Tibial artery (tissue), 4 donors: Measurements from ENCODE around the gene PRPH2.

Experiments used
- DNase-seq, 2 donors: peaks; one replicate each; pipeline ENCODE4 v3.0.0-alpha.2; 2019
- H3K27ac ChIP-seq, 2 donors: fragments of 200-600 bp; sonication (generic) in 1 of 2; 1 replicate in 1 of 2; 2 replicates in 1 of 2; pipeline ENCODE4 v1.5.1; 2018 to 2019; ENCODE audit warnings: mild to moderate bottlenecking in 1 of 2
- H3K27me3 ChIP-seq, 2 donors: fragments of 200-600 bp; sonication (generic) in 1 of 2; one replicate each; pipeline versions ENCODE4 v1.5.1 to v1.6.0; 2016 to 2019
- H3K36me3 ChIP-seq, 3 donors: fragments of 200-600 bp; sonication (generic) in 2 of 3; one replicate each; pipeline ENCODE4 v1.5.1; 2016 to 2019; ENCODE audit warnings: mild to moderate bottlenecking in 2 of 3
- H3K4me1 ChIP-seq, 4 donors: fragments of 200-600 bp; sonication (generic) in 2 of 4; 1 replicate in 3 of 4; 2 replicates in 1 of 4; pipeline ENCODE4 v1.5.1; 2016 to 2019
- H3K4me3 ChIP-seq, 2 donors: fragments of 200-600 bp; sonication (generic) in 1 of 2; 1 replicate in 1 of 2; 2 replicates in 1 of 2; pipeline ENCODE4 v1.5.1; 2018 to 2019; ENCODE audit warnings: mild to moderate bottlenecking in 2 of 2
- H3K9me3 ChIP-seq, 3 donors: fragments of 200-600 bp; sonication (generic) in 1 of 3; one replicate each; pipeline ENCODE4 v1.5.1; 2016 to 2019
- intact Hi-C: fragments of 100-400 bp; cut with DNase I; formaldehyde crosslinking; loops from one replicate; pipeline ENCODE4 v1.15.0; 2023; ENCODE audit warnings: low total_unique reads
- TF ChIP-seq, protein P1 (sequence below), 2 experiments: fragments of 200-600 bp in 1 of 2; fragments of 450-650 bp in 1 of 2; IDR thresholded peaks; one replicate each; pipeline ENCODE4 v1.5.1; 2017 to 2019; ENCODE audit warnings: antibody characterized with exemption in 2 of 2, mild to moderate bottlenecking in 1 of 2, moderate library complexity in 1 of 2

PRPH2 gene, protein sequence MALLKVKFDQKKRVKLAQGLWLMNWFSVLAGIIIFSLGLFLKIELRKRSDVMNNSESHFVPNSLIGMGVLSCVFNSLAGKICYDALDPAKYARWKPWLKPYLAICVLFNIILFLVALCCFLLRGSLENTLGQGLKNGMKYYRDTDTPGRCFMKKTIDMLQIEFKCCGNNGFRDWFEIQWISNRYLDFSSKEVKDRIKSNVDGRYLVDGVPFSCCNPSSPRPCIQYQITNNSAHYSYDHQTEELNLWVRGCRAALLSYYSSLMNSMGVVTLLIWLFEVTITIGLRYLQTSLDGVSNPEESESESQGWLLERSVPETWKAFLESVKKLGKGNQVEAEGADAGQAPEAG

DNA sequence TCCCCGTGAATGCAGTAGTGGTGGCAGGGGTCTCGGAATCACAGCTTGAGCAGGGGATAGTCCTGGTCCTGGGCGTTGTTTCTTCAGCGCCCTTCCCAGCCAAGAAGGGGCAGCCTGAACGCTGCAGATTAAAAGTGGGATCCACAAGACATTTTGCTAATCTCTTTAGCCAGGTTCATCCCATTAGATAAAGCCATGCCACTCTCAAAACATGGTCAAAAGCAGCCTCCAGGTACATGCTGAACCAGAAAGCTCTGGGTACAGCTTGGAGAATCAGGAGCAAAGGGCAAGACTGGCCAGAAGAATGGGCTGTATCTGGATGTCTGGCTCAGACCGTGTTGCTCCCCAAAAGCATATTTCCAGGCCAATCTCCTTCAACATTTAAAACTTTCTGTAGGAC lies at the start of gene PRPH2:
Gene PRPH2, minus strand, starts transcription at position 101 of the 400 bp plus-strand sequence. CDS start 263 bp downstream, outside the sequence.
- no peaks in the 10 kb centered on the region for H3K9me3 ChIP-seq
- H3K27me3 ChIP-seq: no peaks in the 10 kb centered on the region
- intact Hi-C loops: no loop called here
- H3K4me3 ChIP-seq: no peak within 1 kb of the TSS
- no peak for DNase-seq
- H3K4me1 ChIP-seq: peaks cover 0 to 15% (median 4%) of the 10 kb centered on the region in 4 donors
- H3K27ac ChIP-seq: no peak within 1 kb of the TSS
- H3K36me3 ChIP-seq: no peaks in the 10 kb centered on the region
- TF ChIP-seq, protein P1, sequence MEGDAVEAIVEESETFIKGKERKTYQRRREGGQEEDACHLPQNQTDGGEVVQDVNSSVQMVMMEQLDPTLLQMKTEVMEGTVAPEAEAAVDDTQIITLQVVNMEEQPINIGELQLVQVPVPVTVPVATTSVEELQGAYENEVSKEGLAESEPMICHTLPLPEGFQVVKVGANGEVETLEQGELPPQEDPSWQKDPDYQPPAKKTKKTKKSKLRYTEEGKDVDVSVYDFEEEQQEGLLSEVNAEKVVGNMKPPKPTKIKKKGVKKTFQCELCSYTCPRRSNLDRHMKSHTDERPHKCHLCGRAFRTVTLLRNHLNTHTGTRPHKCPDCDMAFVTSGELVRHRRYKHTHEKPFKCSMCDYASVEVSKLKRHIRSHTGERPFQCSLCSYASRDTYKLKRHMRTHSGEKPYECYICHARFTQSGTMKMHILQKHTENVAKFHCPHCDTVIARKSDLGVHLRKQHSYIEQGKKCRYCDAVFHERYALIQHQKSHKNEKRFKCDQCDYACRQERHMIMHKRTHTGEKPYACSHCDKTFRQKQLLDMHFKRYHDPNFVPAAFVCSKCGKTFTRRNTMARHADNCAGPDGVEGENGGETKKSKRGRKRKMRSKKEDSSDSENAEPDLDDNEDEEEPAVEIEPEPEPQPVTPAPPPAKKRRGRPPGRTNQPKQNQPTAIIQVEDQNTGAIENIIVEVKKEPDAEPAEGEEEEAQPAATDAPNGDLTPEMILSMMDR (IDR thresholded peaks at IDR 0.05): no peak

DNA sequence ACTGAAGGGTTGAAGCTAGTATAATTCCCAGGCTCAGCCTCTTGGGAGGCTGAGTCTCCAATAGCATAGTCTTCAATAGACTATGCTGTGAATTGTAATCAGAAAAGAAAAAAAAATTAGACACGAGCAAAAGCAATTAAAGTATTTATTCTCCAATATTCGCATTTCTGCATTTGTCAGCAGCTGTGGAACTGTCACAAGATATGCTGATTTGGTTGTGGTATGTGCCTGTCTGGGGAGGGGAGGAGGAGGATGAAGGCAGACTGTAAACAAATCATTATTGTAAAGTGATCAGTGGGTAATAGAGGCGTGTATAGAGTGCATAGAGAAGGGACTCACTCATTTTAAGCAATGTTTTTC lies 49.3 kb upstream of the PRPH2 start:
- Histone ChIP-seq H3K36me3 (no peaks in the 10 kb centered on the region), H3K4me3 (no peak overlapping the region), H3K9me3 (no peaks in the 10 kb centered on the region), H3K27me3 (no peaks in the 10 kb centered on the region), H3K4me1 (peaks cover 0 to 4% (median 0%) of the 10 kb centered on the region in 4 donors), H3K27ac (no peak overlapping the region)
- DNase-seq: no peak
- intact Hi-C loops: no loop called here
- TF ChIP-seq, protein P1 (IDR thresholded peaks at IDR 0.05): no peak

DNA sequence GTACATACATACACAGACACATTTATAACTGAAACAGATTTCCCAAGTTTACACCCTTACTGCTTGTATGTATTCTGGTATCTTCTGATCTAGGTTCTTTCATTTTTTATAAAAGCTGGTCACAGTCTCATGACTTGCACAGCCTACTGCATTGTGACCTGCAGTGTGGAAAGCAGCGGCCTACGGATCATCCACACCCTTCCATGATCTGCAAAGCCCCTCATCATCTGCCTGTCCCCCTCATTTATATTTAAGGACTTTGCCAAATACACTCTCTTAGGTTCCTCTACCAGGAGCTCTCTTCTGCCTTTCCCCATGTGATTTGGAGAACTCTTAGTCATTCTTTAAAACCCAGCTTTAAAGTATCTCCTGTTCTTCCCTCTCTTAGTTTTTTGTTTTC lies 47.4 kb upstream of the PRPH2 start:
- H3K27ac ChIP-seq: no peak overlapping the region
- DNase-seq: no peak
- no peaks in the 10 kb centered on the region for H3K27me3 ChIP-seq
- H3K4me1 ChIP-seq: peaks cover 0 to 4% (median 1%) of the 10 kb centered on the region in 4 donors
- H3K4me3 ChIP-seq: no peak overlapping the region
- H3K9me3 ChIP-seq: no peaks in the 10 kb centered on the region
- TF ChIP-seq, protein P1 (IDR thresholded peaks at IDR 0.05): no peak
- H3K36me3 ChIP-seq: peaks cover 0 to 7% (median 0%) of the 10 kb centered on the region in 3 donors
- intact Hi-C loops: no loop called here

DNA sequence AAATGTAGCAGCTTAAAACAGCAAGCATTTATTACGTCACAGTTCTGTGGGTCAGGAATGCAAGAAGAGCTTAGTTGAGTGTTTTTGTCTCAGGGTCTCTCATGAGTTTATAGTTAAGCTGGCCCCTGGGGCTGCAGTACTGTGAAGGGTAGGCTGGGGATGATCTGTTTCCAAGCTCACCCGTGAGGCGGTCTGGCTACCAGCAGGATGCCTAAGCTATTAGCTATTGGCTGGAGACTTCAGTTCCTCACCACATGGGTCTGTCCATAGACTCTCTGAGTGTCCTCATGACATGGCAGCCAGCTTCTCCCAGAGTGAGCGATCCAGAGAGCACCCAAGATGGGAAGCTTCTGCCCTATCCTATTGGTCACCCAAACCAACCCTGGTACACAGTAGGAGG lies 46.7 kb upstream of the PRPH2 start:
- intact Hi-C loops: no loop called here
- Histone ChIP-seq H3K4me1 (peaks cover 0 to 4% (median 1%) of the 10 kb centered on the region in 4 donors), H3K9me3 (no peaks in the 10 kb centered on the region), H3K36me3 (peaks cover 0 to 7% (median 0%) of the 10 kb centered on the region in 3 donors), H3K27ac (no peak overlapping the region), H3K4me3 (no peak overlapping the region), H3K27me3 (no peaks in the 10 kb centered on the region)
- TF ChIP-seq, protein P1 (IDR thresholded peaks at IDR 0.05): no peak
- DNase-seq: no peak

DNA sequence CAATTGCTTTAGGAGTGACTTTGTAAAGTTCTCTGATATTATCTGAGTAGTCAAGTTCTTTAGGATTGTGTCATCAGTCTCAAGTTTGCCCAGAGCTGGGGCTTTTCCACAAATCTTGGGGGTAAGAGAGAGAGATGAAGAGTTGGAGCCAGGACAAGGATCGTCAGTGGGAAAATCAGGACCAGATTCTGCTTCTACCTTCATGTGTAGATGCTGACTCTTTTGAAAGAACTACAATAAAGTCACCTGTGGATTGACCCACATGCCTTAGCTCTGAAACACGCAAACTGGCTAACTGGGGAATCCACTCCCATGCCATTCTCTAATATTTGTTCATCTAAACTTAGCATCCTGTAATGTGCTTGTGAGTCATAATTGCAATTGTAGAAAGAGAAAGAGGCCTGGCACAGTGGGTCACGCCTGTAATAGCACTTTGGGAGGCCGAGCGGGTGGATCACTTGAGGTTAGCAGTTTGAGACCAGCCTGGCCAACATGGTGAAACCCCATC lies 43.8 kb upstream of the PRPH2 start:
- Histone ChIP-seq H3K4me3 (no peak overlapping the region), H3K4me1 (peaks cover 0 to 4% (median 1%) of the 10 kb centered on the region in 4 donors), H3K27ac (no peak overlapping the region), H3K36me3 (peaks cover 0 to 8% (median 0%) of the 10 kb centered on the region in 3 donors), H3K27me3 (no peaks in the 10 kb centered on the region), H3K9me3 (no peaks in the 10 kb centered on the region)
- TF ChIP-seq, protein P1 (IDR thresholded peaks at IDR 0.05): no peak
- DNase-seq: no peak
- intact Hi-C loops: no loop called here
